SK-N-SH (cell line): Measurements from ENCODE around the gene PLCG2. TPM values are rescaled to one million over a fixed set of nuclear protein-coding genes. Genes with fewer than 3 reads are reported as not detected.

Source experiments
- CTCF ChIA-PET: fragments of 300-600, 350-600 bp; formaldehyde crosslinking; extraction: SDS; loops from one replicate; lab custom pipeline; 2021; lab: Yijun Ruan, JAX
- POLR2A ChIA-PET: fragments of 350-600 bp; sonication (Branson Sonifier 250); formaldehyde crosslinking; extraction: SDS; loops from one replicate; lab custom pipeline; 2020; ENCODE audit warnings: antibody characterized with exemption, inconsistent platforms; lab: Yijun Ruan, JAX
- DNase-seq: peaks from one replicate; pipeline ENCODE4 v3.0.0; 2012
- H2AFZ ChIP-seq: fragments of 200-600 bp; sonication (generic); 2 replicates; pipeline ENCODE4 v1.8.1; 2016; ENCODE audit warnings: antibody characterized with exemption, mild to moderate bottlenecking, low read depth
- H3F3A ChIP-seq: fragments of 200-600 bp; sonication (generic); replicated peaks from 2 replicates; pipeline ENCODE3; 2016; ENCODE audit warnings: antibody characterized with exemption, mild to moderate bottlenecking; ENCODE audit not compliant: insufficient read depth
- H3K27ac ChIP-seq, 2 experiments: fragments of 200-500 bp in 1 of 2; fragments of 200-600 bp in 1 of 2; sonication (Bioruptor generic) in 1 of 2; sonication (generic), shearing (Covaris generic) in 1 of 2; 2 replicates each; pipeline versions ENCODE4 v1.5.1 to v1.6.1; 2014 to 2016; ENCODE audit warnings: low read depth in 2 of 2, inconsistent platforms in 1 of 2, low read length in 1 of 2, mild to moderate bottlenecking in 1 of 2, mixed read lengths in 1 of 2
- H3K27me3 ChIP-seq: fragments of 200-600 bp; sonication (generic), shearing (Covaris generic); 2 replicates; pipeline ENCODE4 v1.6.1; 2016; ENCODE audit warnings: mixed run types; ENCODE audit not compliant: insufficient read depth
- H3K36me3 ChIP-seq, 2 experiments: fragments of 200-500 bp in 1 of 2; fragments of 200-600 bp in 1 of 2; sonication (Bioruptor generic) in 1 of 2; sonication (generic) in 1 of 2; replicated peaks in 1 of 2; 2 replicates each; pipeline versions ENCODE3 to v1.5.1; 2014 to 2016; ENCODE audit warnings: low read length in 1 of 2, mild to moderate bottlenecking in 1 of 2; ENCODE audit not compliant: insufficient read depth in 2 of 2, control insufficient read depth in 1 of 2
- H3K4me1 ChIP-seq, 2 experiments: fragments of 200-500 bp in 1 of 2; fragments of 200-600 bp in 1 of 2; sonication (Bioruptor generic) in 1 of 2; sonication (generic), shearing (Covaris generic) in 1 of 2; 2 replicates each; pipeline versions ENCODE4 v1.5.1 to v1.6.1; 2014 to 2016; ENCODE audit warnings: low read depth in 1 of 2, low read length in 1 of 2, mixed run types in 1 of 2; ENCODE audit not compliant: insufficient read depth in 2 of 2, control insufficient read depth in 1 of 2
- H3K4me2 ChIP-seq: fragments of 200-600 bp; sonication (generic), shearing (Covaris generic); 2 replicates; pipeline ENCODE4 v1.6.1; 2017; ENCODE audit warnings: mixed run types
- H3K4me3 ChIP-seq, 2 experiments: fragments of 200-500 bp in 1 of 2; fragments of 200-600 bp in 1 of 2; sonication (Bioruptor generic) in 1 of 2; sonication (generic), shearing (Covaris generic) in 1 of 2; 2 replicates each; pipeline versions ENCODE4 v1.5.1 to v1.8.1; 2014 to 2016; ENCODE audit warnings: low read depth in 2 of 2, inconsistent platforms in 1 of 2, low read length in 1 of 2, mild to moderate bottlenecking in 1 of 2, mixed read lengths in 1 of 2, moderate library complexity in 1 of 2
- H3K79me2 ChIP-seq: fragments of 200-600 bp; sonication (generic); 2 replicates; pipeline ENCODE4 v1.8.1; 2017; ENCODE audit warnings: mild to moderate bottlenecking; ENCODE audit not compliant: insufficient read depth
- H3K9ac ChIP-seq: fragments of 200-600 bp; sonication (generic); 2 replicates; pipeline ENCODE4 v1.6.1; 2017; ENCODE audit warnings: mixed run types
- H3K9me2 ChIP-seq: fragments of 200-600 bp; sonication (generic); 2 replicates; pipeline ENCODE4 v1.6.1; 2017; ENCODE audit warnings: mixed run types
- H3K9me3 ChIP-seq: fragments of 200-600 bp; sonication (generic); 2 replicates; pipeline ENCODE4 v1.6.1; 2017; ENCODE audit warnings: mixed run types, mild to moderate bottlenecking, moderate library complexity
- H4K20me1 ChIP-seq: fragments of 200-600 bp; sonication (generic); 2 replicates; pipeline ENCODE4 v1.6.1; 2017; ENCODE audit warnings: mild to moderate bottlenecking, mixed run types; ENCODE audit not compliant: insufficient read depth
- CTCF ChIP-seq: fragments of 200-600 bp; sonication (generic); IDR thresholded peaks from 2 replicates; pipeline ENCODE4 v1.6.1; 2017; ENCODE audit warnings: antibody characterized with exemption, mild to moderate bottlenecking, moderate library complexity
- FOSL2 ChIP-seq: IDR thresholded peaks from 2 replicates; pipeline ENCODE4 v1.4.0; 2012; ENCODE audit warnings: low read depth, mild to moderate bottlenecking, moderate library complexity, borderline replicate concordance
- JUND ChIP-seq: IDR thresholded peaks from 2 replicates; pipeline ENCODE4 v1.4.0; 2012
- SIN3A ChIP-seq: IDR thresholded peaks from 2 replicates; pipeline ENCODE4 v1.6.1; 2012; ENCODE audit warnings: low read depth, mild to moderate bottlenecking, low read length, moderate library complexity, borderline replicate concordance
- WGBS: methylation state at CpG from one replicate; pipeline ENCODE4 v1.1.6; 2017; ENCODE audit warnings: low lambda C conversion rate; 5-methylcytosine and 5-hydroxymethylcytosine counted together
- polyA plus RNA-seq, 3 experiments: library from polyadenylated mRNA; depleted of rRNA; stranded (reverse); fragments of >200 nt; gene quantifications; 2 replicates each; pipeline ENCODE4 v1.2.3, GENCODE V29; 2012
- TF ChIP-seq, protein P1 (sequence below): IDR thresholded peaks from 2 replicates; pipeline ENCODE4 v1.4.0; 2012; ENCODE audit warnings: low read depth, borderline replicate concordance

The PLCG2 gene
- polyA plus RNA-seq, 1 of the 3 experiments (the other 2 are of a cell fraction) = 0.23 TPM

DNA sequence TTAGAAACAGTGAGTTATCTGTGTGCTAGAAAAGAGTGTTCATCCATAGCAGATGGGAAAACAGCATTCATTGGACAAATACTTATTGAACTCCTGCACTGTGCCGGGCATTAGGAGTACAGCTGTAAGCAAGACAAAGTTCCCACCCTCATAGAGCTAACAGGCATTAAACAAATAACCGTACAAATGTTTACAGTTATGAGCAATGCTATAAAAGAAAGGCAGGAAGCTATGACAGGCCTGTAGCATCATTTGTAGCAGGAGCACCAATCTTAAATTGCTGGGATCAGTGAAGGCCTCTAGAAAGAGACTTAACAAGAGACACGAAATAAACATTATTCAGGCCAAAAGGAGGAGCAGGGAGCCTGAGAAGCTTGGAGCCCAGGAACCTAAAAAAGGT is 216.6 kb downstream of the PLCG2 start:
- H3K9me2 ChIP-seq = no peaks in the 10 kb centered on the region
- H3K27ac ChIP-seq = no peak overlapping the region
- H2AFZ ChIP-seq = no peak overlapping the region
- no peaks in the 10 kb centered on the region for H3K36me3 ChIP-seq
- ChIA-PET POLR2A (no interaction called here), CTCF (no interaction called here)
- DNase-seq = no peak
- H4K20me1 ChIP-seq = no peaks in the 10 kb centered on the region
- no peaks in the 10 kb centered on the region for H3K27me3 ChIP-seq
- no peaks in the 10 kb centered on the region for H3K9me3 ChIP-seq
- 43% methylated on average over 3 of the region's 3 CpGs for WGBS
- peaks cover 4% of the 10 kb centered on the region for H3F3A ChIP-seq
- H3K4me3 ChIP-seq = no peak overlapping the region
- no peak for TF ChIP-seq SIN3A
- peaks cover 0 to 4% of the 10 kb centered on the region in 2 experiments; a peak in 3 of 4 replicates for H3K4me1 ChIP-seq
- no peaks in the 10 kb centered on the region for H3K79me2 ChIP-seq
- H3K9ac ChIP-seq = no peak overlapping the region
- H3K4me2 ChIP-seq = no peak overlapping the region

DNA sequence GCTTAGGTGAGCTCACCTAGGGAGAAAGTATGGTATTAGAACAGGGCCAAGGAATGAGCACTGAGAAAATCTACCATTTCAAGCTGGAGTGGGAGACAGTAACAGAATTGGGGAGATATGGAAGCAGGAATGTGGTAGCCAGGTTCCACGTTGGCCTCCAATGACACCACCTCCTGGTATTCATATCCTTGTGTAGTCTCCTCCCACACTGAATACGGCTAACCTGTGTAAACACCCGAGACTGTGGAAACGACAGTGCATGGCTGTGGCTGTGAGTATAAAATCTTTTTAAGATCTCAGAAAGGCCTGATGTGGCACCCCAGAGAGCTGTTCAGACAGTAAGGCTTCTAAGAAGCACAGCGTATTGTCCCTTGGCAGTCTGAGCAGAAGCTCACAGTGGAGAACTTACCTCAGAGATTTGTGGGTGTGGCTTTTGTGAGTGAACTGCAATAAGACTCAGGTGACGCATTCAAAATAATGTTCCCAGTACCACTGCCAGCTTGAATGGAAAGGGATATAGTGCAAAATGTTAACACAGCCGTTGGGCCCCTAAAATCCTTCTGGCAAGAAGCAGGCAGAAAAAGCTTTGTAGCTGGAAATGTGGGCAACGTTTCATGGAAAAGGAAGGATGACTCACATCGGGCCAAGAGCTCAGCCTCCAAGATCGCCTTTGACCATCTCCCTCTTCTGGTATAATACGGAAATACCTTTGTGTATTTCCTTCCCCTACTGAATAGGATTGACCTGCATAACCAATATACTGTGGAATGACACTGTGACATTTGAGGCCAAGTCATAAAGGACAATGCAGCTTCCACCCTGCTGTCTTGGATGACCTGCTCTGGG is 217.8 kb downstream of the PLCG2 start:
- Histone ChIP-seq H2AFZ (peak overlapping the region; percentile 7; the same call in 1 of the 2 replicates), H3K27ac (peak overlapping the region in 1 of 2 experiments; percentile 66; a peak in 2 of 4 replicates), H3K79me2 (no peaks in the 10 kb centered on the region), H3K36me3 (no peaks in the 10 kb centered on the region), H3K4me3 (no peak overlapping the region), H3K4me1 (peaks cover 0 to 4% of the 10 kb centered on the region in 2 experiments; a peak in 3 of 4 replicates), H3F3A (peaks cover 4% of the 10 kb centered on the region), H3K27me3 (no peaks in the 10 kb centered on the region), H4K20me1 (no peaks in the 10 kb centered on the region), H3K9me2 (no peaks in the 10 kb centered on the region), H3K9ac (no peak overlapping the region), H3K9me3 (no peaks in the 10 kb centered on the region), H3K4me2 (peak overlapping the region; percentile 69)
- no peak for DNase-seq
- ChIA-PET POLR2A (no interaction called here), CTCF (interaction anchor here (1.2 to 2.4 kb wide), 2 partner anchors 58 to 267 kb away, joined by 3 to 7 read pairs; no protein-coding TSS in a partner anchor)
- WGBS = 43% methylated on average over 11 of the region's 11 CpGs
- TF ChIP-seq CTCF (peak; percentile 61), FOSL2 (peak; percentile 58; the same call in 1 of the 2 replicates), SIN3A (no peak), JUND (peak; percentile 52)
- TF ChIP-seq, protein P1, sequence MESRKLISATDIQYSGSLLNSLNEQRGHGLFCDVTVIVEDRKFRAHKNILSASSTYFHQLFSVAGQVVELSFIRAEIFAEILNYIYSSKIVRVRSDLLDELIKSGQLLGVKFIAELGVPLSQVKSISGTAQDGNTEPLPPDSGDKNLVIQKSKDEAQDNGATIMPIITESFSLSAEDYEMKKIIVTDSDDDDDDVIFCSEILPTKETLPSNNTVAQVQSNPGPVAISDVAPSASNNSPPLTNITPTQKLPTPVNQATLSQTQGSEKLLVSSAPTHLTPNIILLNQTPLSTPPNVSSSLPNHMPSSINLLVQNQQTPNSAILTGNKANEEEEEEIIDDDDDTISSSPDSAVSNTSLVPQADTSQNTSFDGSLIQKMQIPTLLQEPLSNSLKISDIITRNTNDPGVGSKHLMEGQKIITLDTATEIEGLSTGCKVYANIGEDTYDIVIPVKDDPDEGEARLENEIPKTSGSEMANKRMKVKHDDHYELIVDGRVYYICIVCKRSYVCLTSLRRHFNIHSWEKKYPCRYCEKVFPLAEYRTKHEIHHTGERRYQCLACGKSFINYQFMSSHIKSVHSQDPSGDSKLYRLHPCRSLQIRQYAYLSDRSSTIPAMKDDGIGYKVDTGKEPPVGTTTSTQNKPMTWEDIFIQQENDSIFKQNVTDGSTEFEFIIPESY = no peak
